GM23338 (cell line): ENCODE measurements around the gene CEMIP2. TPM values are rescaled to one million over a fixed set of nuclear protein-coding genes. Genes with fewer than 3 reads are reported as not detected.

Source experiments
- ATAC-seq: fragments of 200-7000 bp; cut with Tn5 transposase; 3 replicates; pipeline ENCODE4 v1.9.1; 2020
- DNase-seq: peaks from one replicate; pipeline ENCODE4 v3.0.0-alpha.2; 2015; ENCODE audit warnings: low spot score
- H2AFZ ChIP-seq: fragments of 200-600 bp; sonication (generic); 2 replicates; pipeline ENCODE4 v1.8.0; 2016; ENCODE audit warnings: antibody characterized with exemption, mild to moderate bottlenecking, moderate library complexity
- H3F3A ChIP-seq: fragments of 200-600 bp; sonication (generic); replicated peaks from 2 replicates; pipeline ENCODE4 v1.8.0; 2017; ENCODE audit warnings: antibody characterized with exemption, mixed run types, low read depth
- H3K27ac ChIP-seq: fragments of 200-600 bp; sonication (generic); 2 replicates; pipeline ENCODE4 v1.6.1; 2016; ENCODE audit warnings: low read depth
- H3K27me3 ChIP-seq: fragments of 200-600 bp; sonication (generic); 2 replicates; pipeline ENCODE4 v1.8.0; 2016; ENCODE audit warnings: mild to moderate bottlenecking, mixed run types, moderate library complexity; ENCODE audit not compliant: insufficient read depth
- H3K36me3 ChIP-seq: fragments of 200-600 bp; sonication (generic); 2 replicates; pipeline ENCODE4 v1.8.0; 2016; ENCODE audit warnings: mild to moderate bottlenecking; ENCODE audit not compliant: insufficient read depth
- H3K4me1 ChIP-seq: fragments of 200-600 bp; sonication (generic); 2 replicates; pipeline ENCODE4 v1.8.0; 2016; ENCODE audit warnings: mild to moderate bottlenecking, moderate library complexity; ENCODE audit not compliant: insufficient read depth
- H3K4me2 ChIP-seq: fragments of 200-600 bp; sonication (generic); 2 replicates; pipeline ENCODE4 v1.7.1; 2017; ENCODE audit warnings: mixed run types
- H3K4me3 ChIP-seq: fragments of 200-600 bp; sonication (generic); 2 replicates; pipeline ENCODE4 v1.6.1; 2016; ENCODE audit warnings: mixed run types
- H3K79me2 ChIP-seq: fragments of 200-600 bp; sonication (generic); replicated peaks from 2 replicates; pipeline ENCODE4 v1.8.0; 2017; ENCODE audit warnings: mild to moderate bottlenecking; ENCODE audit not compliant: insufficient read depth
- H3K9me2 ChIP-seq: fragments of 200-600 bp; sonication (generic); 2 replicates; pipeline ENCODE4 v1.8.0; 2017; ENCODE audit not compliant: insufficient read depth
- H4K20me1 ChIP-seq: fragments of 200-600 bp; sonication (generic); replicated peaks from 2 replicates; pipeline ENCODE4 v1.8.0; 2017; ENCODE audit warnings: mild to moderate bottlenecking; ENCODE audit not compliant: insufficient read depth
- H3K27ac Mint-ChIP-seq: 2 replicates; pipeline ENCODE4 v1.8.0; 2020; ENCODE audit warnings: inconsistent platforms, mild to moderate bottlenecking, moderate library complexity, mixed read lengths
- H3K27me3 Mint-ChIP-seq: 3 replicates; pipeline ENCODE4 v1.8.0; 2022; ENCODE audit warnings: low read depth, mild to moderate bottlenecking, moderate library complexity, mixed read lengths, inconsistent platforms; ENCODE audit not compliant: insufficient read depth, poor library complexity
- H3K36me3 Mint-ChIP-seq: 3 replicates; pipeline ENCODE4 v1.8.0; 2021; ENCODE audit warnings: low read depth, mild to moderate bottlenecking, inconsistent platforms, moderate library complexity, mixed read lengths
- H3K4me1 Mint-ChIP-seq: 3 replicates; pipeline ENCODE4 v1.8.0; 2020; ENCODE audit warnings: mild to moderate bottlenecking, inconsistent platforms, mixed read lengths
- H3K4me3 Mint-ChIP-seq: 3 replicates; pipeline ENCODE4 v1.8.0; 2021; ENCODE audit warnings: moderate library complexity, mild to moderate bottlenecking, inconsistent platforms, mixed read lengths
- H3K9me3 Mint-ChIP-seq: 3 replicates; pipeline ENCODE4 v1.8.0; 2020; ENCODE audit warnings: moderate library complexity, mild to moderate bottlenecking, inconsistent platforms, mixed read lengths
- CREB1 ChIP-seq: fragments of 250-450 bp; sonication (Bioruptor Pico); IDR thresholded peaks from 2 replicates; pipeline ENCODE4 v1.5.0; 2020; ENCODE audit warnings: low read depth, mild to moderate bottlenecking, moderate library complexity
- CTCF ChIP-seq, 2 experiments: fragments of 200-600 bp in 1 of 2; sonication (generic) in 1 of 2; conservative IDR thresholded peaks; 2 replicates each; pipeline versions ENCODE4 v1.5.1 to v1.6.1; 2016 to 2017; ENCODE audit warnings: antibody characterized with exemption in 2 of 2, low read depth in 2 of 2, mild to moderate bottlenecking in 2 of 2, moderate library complexity in 1 of 2
- ETS1 ChIP-seq: IDR thresholded peaks from 2 replicates; pipeline ENCODE4 v1.6.1; 2016; ENCODE audit warnings: antibody characterized with exemption
- EZH2 ChIP-seq: fragments of 200-600 bp; sonication (generic); IDR thresholded peaks from one replicate; pipeline ENCODE4 v1.8.0; 2017; ENCODE audit warnings: antibody characterized with exemption, mild to moderate bottlenecking, low read depth; ENCODE audit not compliant: unreplicated experiment
- EZH2phosphoT487 ChIP-seq: fragments of 200-600 bp; sonication (generic); IDR thresholded peaks from one replicate; pipeline ENCODE4 v1.8.1; 2018; ENCODE audit warnings: antibody characterized with exemption; ENCODE audit not compliant: unreplicated experiment
- JUNB ChIP-seq: IDR thresholded peaks from one replicate; pipeline ENCODE4 v1.6.1; 2016; ENCODE audit warnings: antibody characterized with exemption; ENCODE audit not compliant: unreplicated experiment
- NANOG ChIP-seq: IDR thresholded peaks from 2 replicates; pipeline ENCODE4 v1.6.1; 2016; ENCODE audit warnings: antibody characterized with exemption, borderline replicate concordance
- POLR2AphosphoS5 ChIP-seq: IDR thresholded peaks from 2 replicates; pipeline ENCODE4 v1.6.1; 2016; ENCODE audit warnings: antibody characterized with exemption, low read depth
- REST ChIP-seq: IDR thresholded peaks from one replicate; pipeline ENCODE4 v1.6.1; 2018; ENCODE audit warnings: antibody characterized with exemption; ENCODE audit not compliant: unreplicated experiment
- STAT1 ChIP-seq: IDR thresholded peaks from one replicate; pipeline ENCODE4 v1.6.1; 2016; ENCODE audit warnings: antibody characterized with exemption; ENCODE audit not compliant: unreplicated experiment
- ZNF114 ChIP-seq: fragments of 250-450 bp; sonication (Bioruptor Pico); IDR thresholded peaks from 2 replicates; pipeline ENCODE4 v1.5.0; 2020; ENCODE audit warnings: mild to moderate bottlenecking, moderate library complexity
- ZNF331 ChIP-seq: fragments of 250-450 bp; sonication (Bioruptor Pico); IDR thresholded peaks from 2 replicates; pipeline ENCODE4 v1.5.0; 2020; ENCODE audit warnings: low read depth, mild to moderate bottlenecking, moderate library complexity
- ZNF462 ChIP-seq: fragments of 250-450 bp; sonication (Bioruptor Pico); IDR thresholded peaks from 2 replicates; pipeline ENCODE4 v1.5.0; 2020; ENCODE audit warnings: mild to moderate bottlenecking, moderate library complexity
- polyA plus RNA-seq: library from polyadenylated mRNA; unstranded; fragments of >200 nt; fragmentation: Nextera tagmentation; extraction: Ambion mirVana; gene quantifications from 2 replicates; pipeline ENCODE4 v1.2.1, GENCODE V29; 2016
- total RNA-seq: library from RNA; depleted of rRNA; stranded (reverse); fragments of >200 nt; shearing (Covaris generic); gene quantifications from 2 replicates; pipeline ENCODE4 v1.2.3, GENCODE V29; 2014

The CEMIP2 gene
- total and polyA plus RNA-seq, 2 experiments from 2014 or later = 23.0 to 76.7 TPM

- TF ChIP-seq STAT1 = no peak
- no peak for TF ChIP-seq ZNF114 (CRISPR knock-in tag)
- TF ChIP-seq CREB1 (CRISPR knock-in tag) = no peak
- no peak for TF ChIP-seq ETS1
- TF ChIP-seq EZH2 = no peak
- TF ChIP-seq NANOG = no peak
- no peak for TF ChIP-seq REST
- no peak for TF ChIP-seq ZNF462 (CRISPR knock-in tag)
- no peak for TF ChIP-seq CTCF (conservative IDR thresholded peaks at IDR 0.05; ENCODE audit: low read depth in 2 of 2)
- no peak for TF ChIP-seq JUNB
- TF ChIP-seq EZH2phosphoT487 = no peak
- no peak for TF ChIP-seq POLR2AphosphoS5
- no peak for TF ChIP-seq ZNF331 (CRISPR knock-in tag)
- H3K4me3 ChIP-seq = no peak overlapping the region
- peaks cover 76% of the 10 kb centered on the region for H3K4me1 ChIP-seq
- no peaks in the 10 kb centered on the region for H3K36me3 ChIP-seq
- no peak for ATAC-seq
- H3K9me3 Mint-ChIP-seq = no peaks in the 10 kb centered on the region
- H2AFZ ChIP-seq = no peak overlapping the region
- H3K79me2 ChIP-seq = peaks cover 79% of the 10 kb centered on the region
- no peaks in the 10 kb centered on the region for H3K27me3 ChIP-seq
- no peak for DNase-seq
- H3K27ac ChIP-seq = no peak overlapping the region
- no peak overlapping the region for H3K4me3 Mint-ChIP-seq
- H3K27me3 Mint-ChIP-seq = peaks cover 10% of the 10 kb centered on the region
- peaks cover 81% of the 10 kb centered on the region for H3K4me1 Mint-ChIP-seq
- no peaks in the 10 kb centered on the region for H3F3A ChIP-seq
- no peaks in the 10 kb centered on the region for H3K9me2 ChIP-seq
- no peak overlapping the region for H3K27ac Mint-ChIP-seq
- H4K20me1 ChIP-seq = no peaks in the 10 kb centered on the region
- H3K36me3 Mint-ChIP-seq = peaks cover 4% of the 10 kb centered on the region; the same call in 2 of the 3 replicates
- no peak overlapping the region for H3K4me2 ChIP-seq
Observed at GRCh38 chr9:71755869-71756268, 12.4 kb downstream of the CEMIP2 start.
